ENCODE measurements around the gene ROMO1.

DNA sequence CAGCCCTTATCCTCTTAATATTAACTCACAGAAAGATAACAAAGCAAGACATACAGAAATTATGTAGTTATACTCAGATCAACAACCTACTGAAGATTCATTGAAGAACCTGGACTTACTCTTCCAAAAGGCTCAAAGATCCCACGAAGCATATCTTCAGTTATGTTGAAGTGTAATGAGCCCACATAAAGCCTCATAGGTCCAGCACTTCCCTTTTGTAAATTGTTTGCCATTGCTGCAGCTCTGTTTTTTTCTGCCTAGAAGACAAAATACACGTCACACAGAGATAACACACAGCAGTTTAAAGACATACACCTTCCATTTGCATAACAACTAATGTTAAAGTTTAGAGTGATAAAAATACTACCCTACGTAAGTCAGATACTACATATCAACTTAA, 22.4 kb downstream of the ROMO1 start:
- TF ChIP-seq, protein P1, sequence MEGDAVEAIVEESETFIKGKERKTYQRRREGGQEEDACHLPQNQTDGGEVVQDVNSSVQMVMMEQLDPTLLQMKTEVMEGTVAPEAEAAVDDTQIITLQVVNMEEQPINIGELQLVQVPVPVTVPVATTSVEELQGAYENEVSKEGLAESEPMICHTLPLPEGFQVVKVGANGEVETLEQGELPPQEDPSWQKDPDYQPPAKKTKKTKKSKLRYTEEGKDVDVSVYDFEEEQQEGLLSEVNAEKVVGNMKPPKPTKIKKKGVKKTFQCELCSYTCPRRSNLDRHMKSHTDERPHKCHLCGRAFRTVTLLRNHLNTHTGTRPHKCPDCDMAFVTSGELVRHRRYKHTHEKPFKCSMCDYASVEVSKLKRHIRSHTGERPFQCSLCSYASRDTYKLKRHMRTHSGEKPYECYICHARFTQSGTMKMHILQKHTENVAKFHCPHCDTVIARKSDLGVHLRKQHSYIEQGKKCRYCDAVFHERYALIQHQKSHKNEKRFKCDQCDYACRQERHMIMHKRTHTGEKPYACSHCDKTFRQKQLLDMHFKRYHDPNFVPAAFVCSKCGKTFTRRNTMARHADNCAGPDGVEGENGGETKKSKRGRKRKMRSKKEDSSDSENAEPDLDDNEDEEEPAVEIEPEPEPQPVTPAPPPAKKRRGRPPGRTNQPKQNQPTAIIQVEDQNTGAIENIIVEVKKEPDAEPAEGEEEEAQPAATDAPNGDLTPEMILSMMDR (IDR thresholded peaks at IDR 0.05), result no peak
- no peak for TF ChIP-seq POLR2A (IDR thresholded peaks at IDR 0.05)
